HEK293 (cell line): ENCODE measurements around the gene HNRNPM.

Experiments used
- CTCF ChIA-PET: fragments of 350-600 bp; formaldehyde crosslinking; extraction: SDS; loops from one replicate; lab custom pipeline; 2021; ENCODE audit warnings: antibody characterized with exemption; lab: Yijun Ruan, JAX
- POLR2A ChIA-PET: fragments of 300-600 bp; formaldehyde crosslinking; extraction: SDS; loops from one replicate; lab custom pipeline; 2020; ENCODE audit warnings: antibody characterized with exemption, inconsistent platforms; lab: Yijun Ruan, JAX
- H3K27ac ChIP-seq: fragments of 200-500 bp; sonication (Bioruptor generic); 2 replicates; pipeline ENCODE4 v1.5.1; 2014; ENCODE audit warnings: low read depth, low read length, control low read depth, inconsistent platforms; ENCODE audit errors: extremely low read depth
- H3K36me3 ChIP-seq, 2 experiments: fragments of 200-500 bp in 1 of 2; sonication (Bioruptor generic) in 1 of 2; 1 replicate in 1 of 2; 2 replicates in 1 of 2; pipeline ENCODE4 v1.5.1; 2014 to 2017; ENCODE audit warnings: inconsistent platforms in 2 of 2, low read length in 2 of 2; ENCODE audit not compliant: control insufficient read depth in 2 of 2, insufficient read depth in 1 of 2
- H3K4me1 ChIP-seq: fragments of 200-500 bp; sonication (Bioruptor generic); 2 replicates; pipeline ENCODE4 v1.5.1; 2014; ENCODE audit warnings: mild to moderate bottlenecking, low read length, inconsistent platforms; ENCODE audit not compliant: control insufficient read depth, insufficient read depth
- H3K4me3 ChIP-seq: 2 replicates; pipeline ENCODE4 v1.5.1; 2011; ENCODE audit warnings: low read depth, mild to moderate bottlenecking, control low read depth, low read length, moderate library complexity
- H3K9me3 ChIP-seq: fragments of 200-500 bp; sonication (Bioruptor generic); 2 replicates; pipeline ENCODE4 v1.5.1; 2014; ENCODE audit warnings: low read depth, low read length, inconsistent platforms; ENCODE audit not compliant: control insufficient read depth, insufficient read depth
- EGR2 ChIP-seq: fragments of 450-650 bp; formaldehyde crosslinking; IDR thresholded peaks from 2 replicates; pipeline ENCODE4 v1.5.1; 2016; ENCODE audit warnings: low read depth, missing biosample characterization, missing genetic modification characterization
- HIC1 ChIP-seq: fragments of 450-650 bp; formaldehyde crosslinking; IDR thresholded peaks from 2 replicates; pipeline ENCODE4 v1.5.1; 2016; ENCODE audit warnings: missing biosample characterization, missing genetic modification characterization
- PRDM6 ChIP-seq: fragments of 450-650 bp; formaldehyde crosslinking; IDR thresholded peaks from 2 replicates; pipeline ENCODE4 v1.5.1; 2017; ENCODE audit warnings: missing biosample characterization, missing genetic modification characterization
- ZBTB17 ChIP-seq: fragments of 450-650 bp; formaldehyde crosslinking; IDR thresholded peaks from 2 replicates; pipeline ENCODE4 v1.5.1; 2016; ENCODE audit warnings: missing biosample characterization, missing genetic modification characterization
- ZBTB8A ChIP-seq: fragments of 450-650 bp; formaldehyde crosslinking; IDR thresholded peaks from 2 replicates; pipeline ENCODE4 v1.5.1; 2016; ENCODE audit warnings: missing biosample characterization, missing genetic modification characterization
- ZIC2 ChIP-seq: fragments of 450-650 bp; formaldehyde crosslinking; IDR thresholded peaks from 2 replicates; pipeline ENCODE4 v1.5.1; 2016; ENCODE audit warnings: missing biosample characterization, missing genetic modification characterization
- ZNF10 ChIP-seq: fragments of 450-650 bp; formaldehyde crosslinking; IDR thresholded peaks from 2 replicates; pipeline ENCODE4 v1.5.1; 2017; ENCODE audit warnings: missing biosample characterization, missing genetic modification characterization
- ZNF174 ChIP-seq: fragments of 450-650 bp; formaldehyde crosslinking; IDR thresholded peaks from 2 replicates; pipeline ENCODE4 v1.5.0; 2017; ENCODE audit warnings: missing biosample characterization, mild to moderate bottlenecking, missing genetic modification characterization
- ZNF2 ChIP-seq: fragments of 450-650 bp; formaldehyde crosslinking; IDR thresholded peaks from 2 replicates; pipeline ENCODE4 v1.5.1; 2016; ENCODE audit warnings: missing biosample characterization, missing genetic modification characterization
- ZNF211 ChIP-seq: fragments of 450-650 bp; formaldehyde crosslinking; IDR thresholded peaks from 2 replicates; pipeline ENCODE4 v1.5.1; 2016; ENCODE audit warnings: low read depth, missing biosample characterization, missing genetic modification characterization
- ZNF248 ChIP-seq: fragments of 450-650 bp; formaldehyde crosslinking; IDR thresholded peaks from 2 replicates; pipeline ENCODE4 v1.5.1; 2017; ENCODE audit warnings: missing biosample characterization, missing genetic modification characterization
- ZNF266 ChIP-seq: fragments of 450-650 bp; formaldehyde crosslinking; IDR thresholded peaks from 2 replicates; pipeline ENCODE4 v1.5.1; 2016; ENCODE audit warnings: missing biosample characterization, missing genetic modification characterization, low read depth
- ZNF311 ChIP-seq: fragments of 450-650 bp; formaldehyde crosslinking; IDR thresholded peaks from 2 replicates; pipeline ENCODE4 v1.5.1; 2017; ENCODE audit warnings: missing biosample characterization, missing genetic modification characterization, borderline replicate concordance
- ZNF366 ChIP-seq: fragments of 450-650 bp; formaldehyde crosslinking; conservative IDR thresholded peaks from 2 replicates; pipeline ENCODE4 v1.5.1; 2016; ENCODE audit warnings: missing biosample characterization, missing genetic modification characterization
- ZNF391 ChIP-seq: fragments of 450-650 bp; formaldehyde crosslinking; IDR thresholded peaks from 2 replicates; pipeline ENCODE4 v1.5.1; 2016; ENCODE audit warnings: low read depth, missing biosample characterization, missing genetic modification characterization, borderline replicate concordance
- ZNF600 ChIP-seq: fragments of 450-650 bp; formaldehyde crosslinking; IDR thresholded peaks from 2 replicates; pipeline ENCODE4 v1.5.1; 2016; ENCODE audit warnings: missing biosample characterization, missing genetic modification characterization
- ZNF654 ChIP-seq: fragments of 450-650 bp; formaldehyde crosslinking; IDR thresholded peaks from 2 replicates; pipeline ENCODE4 v1.5.1; 2016; ENCODE audit warnings: low read depth, missing biosample characterization, missing genetic modification characterization
- ZNF664 ChIP-seq: fragments of 450-650 bp; formaldehyde crosslinking; IDR thresholded peaks from 2 replicates; pipeline ENCODE4 v1.5.1; 2016; ENCODE audit warnings: missing biosample characterization, missing genetic modification characterization
- ZNF707 ChIP-seq: fragments of 450-650 bp; formaldehyde crosslinking; IDR thresholded peaks from 2 replicates; pipeline ENCODE4 v1.5.1; 2016; ENCODE audit warnings: missing biosample characterization, missing genetic modification characterization
- ZNF791 ChIP-seq: fragments of 450-650 bp; formaldehyde crosslinking; IDR thresholded peaks from 2 replicates; pipeline ENCODE4 v1.5.1; 2016; ENCODE audit warnings: missing biosample characterization, missing genetic modification characterization
- ZNF843 ChIP-seq: fragments of 450-650 bp; formaldehyde crosslinking; IDR thresholded peaks from 2 replicates; pipeline ENCODE4 v1.5.1; 2016; ENCODE audit warnings: missing biosample characterization, missing genetic modification characterization
- ZSCAN30 ChIP-seq: fragments of 450-650 bp; IDR thresholded peaks from 2 replicates; pipeline ENCODE4 v1.5.1; 2018; ENCODE audit warnings: missing biosample characterization, mild to moderate bottlenecking, missing genetic modification characterization, moderate library complexity
- ZSCAN5A ChIP-seq: fragments of 450-650 bp; formaldehyde crosslinking; IDR thresholded peaks from 2 replicates; pipeline ENCODE4 v1.5.1; 2016; ENCODE audit warnings: missing biosample characterization, missing genetic modification characterization
- ZXDB ChIP-seq: fragments of 450-650 bp; formaldehyde crosslinking; IDR thresholded peaks from 2 replicates; pipeline ENCODE4 v1.5.1; 2016; ENCODE audit warnings: missing biosample characterization, missing genetic modification characterization

Gene HNRNPM

GRCh38 chr19:8457209-8457608 is 12.4 kb downstream of the HNRNPM start:
- no peak overlapping the region for H3K27ac ChIP-seq
- no peak overlapping the region for H3K4me3 ChIP-seq
- no peaks in the 10 kb centered on the region for H3K9me3 ChIP-seq
- peaks cover 56% of the 10 kb centered on the region for H3K4me1 ChIP-seq
- POLR2A ChIA-PET, result interaction anchor here (1.3 kb wide), 1 partner anchor 13 kb away, joined by 5 read pairs; the partner anchor contains the start of gene HNRNPM
- TF ChIP-seq ZXDB, result no peak
- peaks cover 28 to 73% of the 10 kb centered on the region in 2 experiments for H3K36me3 ChIP-seq
- CTCF ChIA-PET, result interaction anchor here (0.8 to 2.1 kb wide), 3 partner anchors 11 to 189 kb away, joined by 3 to 7 read pairs (median 5); no protein-coding TSS in a partner anchor

DNA sequence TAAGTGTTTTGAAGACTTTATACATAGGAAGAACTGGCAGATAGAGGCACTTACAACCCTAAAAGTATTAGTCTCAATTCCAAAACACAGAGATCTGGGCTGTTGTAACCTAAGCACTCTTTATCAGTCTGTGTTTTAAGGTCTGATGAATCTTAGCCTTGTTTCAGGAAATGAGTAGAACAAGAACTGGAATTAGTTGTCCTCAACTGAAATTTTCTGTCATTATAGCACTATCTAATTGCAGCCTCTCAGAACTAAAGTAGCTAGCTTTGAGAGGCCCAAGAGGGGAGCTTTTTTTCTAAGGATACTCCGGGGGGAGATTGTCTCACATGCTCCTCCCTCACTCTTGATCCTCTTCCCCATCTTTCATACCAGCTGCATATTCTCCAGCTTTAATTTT is 13.1 kb downstream of the HNRNPM start:
- H3K4me1 ChIP-seq, result peaks cover 52% of the 10 kb centered on the region
- POLR2A ChIA-PET, result interaction anchor here (0.9 to 1.3 kb wide), 2 partner anchors 13 to 56 kb away, joined by 4 to 5 read pairs; partner anchors contain the start of gene HNRNPM
- H3K36me3 ChIP-seq, result peaks cover 22 to 73% of the 10 kb centered on the region in 2 experiments
- no peaks in the 10 kb centered on the region for H3K9me3 ChIP-seq
- CTCF ChIA-PET, result interaction anchor here (0.8 to 2.1 kb wide), 3 partner anchors 11 to 189 kb away, joined by 3 to 7 read pairs (median 5); no protein-coding TSS in a partner anchor
- no peak overlapping the region for H3K4me3 ChIP-seq
- TF ChIP-seq ZNF2 (tag by site-specific recombination) (no peak), ZNF311 (tag by site-specific recombination) (no peak), ZNF707 (no peak), HIC1 (tag by site-specific recombination) (no peak), ZNF174 (no peak), ZSCAN30 (no peak), ZSCAN5A (no peak), ZNF248 (tag by site-specific recombination) (no peak), EGR2 (tag by site-specific recombination) (no peak), ZNF600 (tag by site-specific recombination) (peak; percentile 76), PRDM6 (tag by site-specific recombination) (peak; percentile 75), ZNF211 (tag by site-specific recombination) (no peak), ZNF391 (tag by site-specific recombination) (no peak), ZNF664 (tag by site-specific recombination) (peak; percentile 97)
- TF ChIP-seq, all 188 proteins: peak for 3
- peak overlapping the region; percentile 42; the same call in 1 of the 2 replicates for H3K27ac ChIP-seq

DNA sequence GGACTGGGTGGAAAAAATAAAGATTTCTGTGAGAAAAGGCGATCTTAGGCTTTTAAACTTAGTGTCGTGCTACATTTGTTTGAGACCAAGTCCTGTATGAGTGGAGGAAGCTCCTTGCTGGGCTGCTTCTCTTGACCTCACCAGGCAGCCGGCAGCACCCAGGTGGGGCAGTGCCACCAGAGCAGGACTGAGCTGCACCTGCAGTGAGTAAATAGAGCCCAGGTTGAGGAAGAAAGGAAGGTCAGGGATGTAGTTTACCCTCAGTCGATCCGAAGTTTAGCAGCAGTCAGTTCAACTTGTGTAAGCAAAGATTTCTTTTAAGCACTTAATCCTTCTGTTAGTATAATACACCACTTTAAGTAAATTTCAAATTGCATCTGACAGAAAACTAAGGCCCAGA is 13.6 kb downstream of the HNRNPM start:
- POLR2A ChIA-PET, result interaction anchor here (0.6 to 0.9 kb wide), 2 partner anchors 35 to 55 kb away, joined by 4 read pairs; no protein-coding TSS in a partner anchor
- H3K27ac ChIP-seq, result peak overlapping the region; percentile 42; the same call in 1 of the 2 replicates
- peaks cover 22 to 79% of the 10 kb centered on the region in 2 experiments for H3K36me3 ChIP-seq
- CTCF ChIA-PET, result interaction anchor here (2.1 kb wide), 1 partner anchor 12 kb away, joined by 7 read pairs; no protein-coding TSS in a partner anchor
- peaks cover 51% of the 10 kb centered on the region for H3K4me1 ChIP-seq
- no peak overlapping the region for H3K4me3 ChIP-seq
- no peak for TF ChIP-seq ZNF10 (tag by site-specific recombination)
- TF ChIP-seq ZBTB17 (tag by site-specific recombination), result no peak
- TF ChIP-seq ZNF266 (tag by site-specific recombination), result no peak
- peak; percentile 65 for TF ChIP-seq ZIC2 (tag by site-specific recombination)
- no peak for TF ChIP-seq ZNF366 (tag by site-specific recombination)
- peak; percentile 48; the same call in 1 of the 2 replicates for TF ChIP-seq PRDM6 (tag by site-specific recombination)
- TF ChIP-seq ZNF791, result no peak
- no peak for TF ChIP-seq ZBTB8A
- TF ChIP-seq ZNF654 (tag by site-specific recombination), result no peak
- no peak for TF ChIP-seq ZNF843 (tag by site-specific recombination)
- H3K9me3 ChIP-seq, result no peaks in the 10 kb centered on the region
